Stomach (tissue), 9 donors: Measurements from ENCODE around the gene TRAIP. TPM values are rescaled to one million over a fixed set of nuclear protein-coding genes. Genes with fewer than 3 reads are reported as not detected.

Source experiments
- DNase-seq, 2 donors: peaks; one replicate each; pipeline versions ENCODE4 v3.0.0 to v3.0.0-alpha.2; 2013 to 2019
- H3K27ac ChIP-seq, 5 donors: fragments of 200-600 bp in 4 of 5; sonication (generic) in 4 of 5; one replicate each; pipeline ENCODE4 v1.5.1; 2013 to 2019; ENCODE audit warnings: mild to moderate bottlenecking in 1 of 5, moderate library complexity in 1 of 5
- H3K27me3 ChIP-seq, 3 donors: fragments of 200-600 bp; sonication (generic); one replicate each; pipeline ENCODE4 v1.5.1; 2017 to 2019; ENCODE audit warnings: mixed run types in 1 of 3
- H3K36me3 ChIP-seq, 4 donors: fragments of 200-600 bp; sonication (generic); 1 replicate in 3 of 4; 2 replicates in 1 of 4; pipeline ENCODE4 v1.5.1; 2016 to 2019
- H3K4me1 ChIP-seq, 4 donors: fragments of 200-600 bp; sonication (generic); one replicate each; pipeline ENCODE4 v1.5.1; 2016 to 2019
- H3K4me3 ChIP-seq, 4 donors: fragments of 200-600 bp; sonication (generic) in 3 of 4; one replicate each; pipeline ENCODE4 v1.5.1; 2016 to 2019; ENCODE audit warnings: mild to moderate bottlenecking in 1 of 4
- H3K9me3 ChIP-seq, 4 donors: fragments of 200-600 bp; sonication (generic); one replicate each; pipeline ENCODE4 v1.5.1; 2016 to 2019
- CTCF ChIP-seq, 7 experiments: fragments of 450-650 bp in 4 of 7; fragments of 200-600 bp in 3 of 7; sonication (generic) in 3 of 7; IDR thresholded peaks; one replicate each; pipeline ENCODE4 v1.5.1; 2016 to 2019; ENCODE audit warnings: antibody characterized with exemption in 7 of 7, control low read depth in 2 of 7, mild to moderate bottlenecking in 1 of 7
- EP300 ChIP-seq: sonication (generic); formaldehyde crosslinking; IDR thresholded peaks from one replicate; pipeline ENCODE4 v1.6.1; 2017; ENCODE audit warnings: antibody characterized with exemption
- POLR2A ChIP-seq, 4 donors: fragments of 450-650 bp; IDR thresholded peaks; one replicate each; pipeline ENCODE4 v1.6.1; 2016; ENCODE audit warnings: antibody characterized with exemption in 4 of 4, control low read depth in 2 of 4, mild to moderate bottlenecking in 1 of 4, moderate library complexity in 1 of 4
- POLR2AphosphoS5 ChIP-seq, 3 donors: sonication (generic); formaldehyde crosslinking; IDR thresholded peaks; one replicate each; pipeline ENCODE4 v1.6.1; 2016; ENCODE audit warnings: antibody characterized with exemption in 3 of 3
- WGBS, 5 donors: extraction: QIAGEN DNeasy Blood & Tissue Kit in 3 of 5; methylation state at CpG; one replicate each; pipeline versions ENCODE4 v1.1.5 to v1.1.7; 2013 to 2018; 5-methylcytosine and 5-hydroxymethylcytosine counted together
- intact Hi-C: fragments of 100-400 bp; cut with DNase I; formaldehyde crosslinking; loops from one replicate; pipeline ENCODE4 v1.15.1; 2023; ENCODE audit warnings: low total_unique reads
- polyA plus RNA-seq, 3 donors: library from polyadenylated mRNA; stranded (reverse); fragments of 200-250 nt; gene quantifications; one replicate each; pipeline ENCODE4 v1.2.3, GENCODE V29; 2013
- total RNA-seq, 5 donors: library from RNA; depleted of rRNA; stranded (reverse); fragments of >200 nt; gene quantifications; one replicate each; pipeline versions ENCODE4 v1.1.0 to v1.2.3, GENCODE V29; 2014 to 2016
- donor health status: healthy with polysubstance abuse.
- donor health status: Bipolar disorder and iron deficiency.
- donor health status: healthy.

The TRAIP gene
- total and polyA plus RNA-seq, 8 donors, result 1.5 to 7.0 (median 2.5) TPM; not detected in 2

- Histone ChIP-seq H3K4me1 (peaks cover 11 to 15% (median 14%) of the 10 kb centered on the region in 4 donors), H3K9me3 (no peaks in the 10 kb centered on the region), H3K36me3 (no peaks in the 10 kb centered on the region), H3K27ac (no peak overlapping the region), H3K4me3 (no peak overlapping the region), H3K27me3 (peaks cover 11 to 40% (median 33%) of the 10 kb centered on the region in 3 donors)
- intact Hi-C loops, result no loop called here
- DNase-seq, result peak in 1 of 2 donors; percentile 46
- 48 to 71% (median 63%) methylated on average over 3 to 4 of the region's 4 CpGs for WGBS, 5 donors
- TF ChIP-seq POLR2AphosphoS5 (IDR thresholded peaks at IDR 0.05) (no peak), CTCF (IDR thresholded peaks at IDR 0.05) (no peak), EP300 (no peak), POLR2A (IDR thresholded peaks at IDR 0.05) (no peak)
Measured at GRCh38 chr3:49872801-49873281, 16.5 kb upstream of the TRAIP start.

- Histone ChIP-seq H3K36me3 (no peaks in the 10 kb centered on the region), H3K27me3 (peaks cover 11 to 52% (median 39%) of the 10 kb centered on the region in 3 donors), H3K27ac (no peak overlapping the region), H3K4me3 (no peak overlapping the region), H3K4me1 (peaks cover 11 to 15% (median 14%) of the 10 kb centered on the region in 4 donors), H3K9me3 (no peaks in the 10 kb centered on the region)
- WGBS, 5 donors, result 68 to 91% (median 74%) methylated on average over 1 to 10 of the region's 10 CpGs
- TF ChIP-seq EP300 (no peak), CTCF (IDR thresholded peaks at IDR 0.05) (no peak), POLR2AphosphoS5 (IDR thresholded peaks at IDR 0.05) (no peak), POLR2A (IDR thresholded peaks at IDR 0.05) (no peak)
- intact Hi-C loops, result no loop called here
- DNase-seq, result peak in 1 of 2 donors; percentile 20
Measured at GRCh38 chr3:49871531-49872153, 15.3 kb upstream of the TRAIP start.

- DNase-seq, result peak in 1 of 2 donors; percentile 54
Measured at GRCh38 chr3:49869525-49870126, 13.3 kb upstream of the TRAIP start, which contains the start of gene CAMKV. TSS of gene CAMKV (minus strand) at chr3:49869906. CDS start at chr3:49862388, 7,518 bp downstream.

More at GRCh38 chr3:49869525-49870126, 13.3 kb upstream of the TRAIP start, which contains the start of gene CAMKV:
- H3K27ac ChIP-seq, result no peak within 1 kb of the TSS
- H3K36me3 ChIP-seq, result no peaks in the 10 kb centered on the region
- peak within 1 kb of the TSS; percentile 28 to 51 (median 44) for H3K4me3 ChIP-seq
- H3K9me3 ChIP-seq, result no peaks in the 10 kb centered on the region
- 1 to 3% (median 2%) methylated on average over 20 to 59 of the region's 59 CpGs for WGBS, 5 donors
- TF ChIP-seq POLR2A (IDR thresholded peaks at IDR 0.05), result no peak
- no peak for TF ChIP-seq CTCF (IDR thresholded peaks at IDR 0.05)
- TF ChIP-seq POLR2AphosphoS5 (IDR thresholded peaks at IDR 0.05), result no peak
- TF ChIP-seq EP300, result no peak
- intact Hi-C loops, result no loop called here
- peaks cover 11 to 71% (median 41%) of the 10 kb centered on the region in 3 donors for H3K27me3 ChIP-seq
- H3K4me1 ChIP-seq, result peaks cover 11 to 15% (median 14%) of the 10 kb centered on the region in 4 donors
